ENCODE data around the gene NAPA.
"Not testable (repeated sequence)": the region's sequence is repeated elsewhere in the genome, so short reads cannot be mapped to it uniquely, and the experiment has no call there.

Gene NAPA

GRCh38 chr19:47499371-47499770, 15.5 kb downstream of the NAPA start:
- no peak for DNase-seq

- no peak for DNase-seq
Measured at GRCh38 chr19:47498561-47498960, 16.3 kb downstream of the NAPA start.

- no peak for DNase-seq
Measured at GRCh38 chr19:47497821-47498520, 16.9 kb downstream of the NAPA start.

- DNase-seq: no peak
Measured at GRCh38 chr19:47497050-47497766, 17.7 kb downstream of the NAPA start.

GRCh38 chr19:47495478-47496372, 19.1 kb downstream of the NAPA start:
- no peak for DNase-seq

- DNase-seq: no peak
Measured at GRCh38 chr19:47494729-47495128, 20.1 kb downstream of the NAPA start.

GRCh38 chr19:47494211-47494547, 20.7 kb downstream of the NAPA start:
- no peak for DNase-seq

- no peak for DNase-seq
Measured at GRCh38 chr19:47493378-47494210, 21.3 kb downstream of the NAPA start.

- DNase-seq: no peak
Measured at GRCh38 chr19:47492571-47493377, 22.1 kb downstream of the NAPA start.

GRCh38 chr19:47492137-47492533, 22.7 kb downstream of the NAPA start:
- no peak for DNase-seq

- DNase-seq: no peak
Measured at GRCh38 chr19:47491358-47492136, 23.3 kb downstream of the NAPA start.

GRCh38 chr19:47490847-47491246, 24.0 kb downstream of the NAPA start:
- DNase-seq: no peak

- no peak for DNase-seq
Measured at GRCh38 chr19:47490031-47490430, 24.8 kb downstream of the NAPA start.

- no peak for DNase-seq
Measured at GRCh38 chr19:47489072-47489914, 25.6 kb downstream of the NAPA start.

- no peak for DNase-seq
Measured at GRCh38 chr19:47487551-47488515, 27.0 kb downstream of the NAPA start.

GRCh38 chr19:47486900-47487299, 28.0 kb downstream of the NAPA start:
- DNase-seq: no peak

GRCh38 chr19:47486220-47486619, 28.6 kb downstream of the NAPA start:
- not testable (repeated sequence) for DNase-seq

- DNase-seq: no peak
Measured at GRCh38 chr19:47485210-47485609, 29.7 kb downstream of the NAPA start.

All from T-helper 9 cell (primary cell).